Islet precursor cell (in vitro differentiated cells): ENCODE measurements around the gene SFTPD.
A peak's percentile ranks its signal among the peaks of the same experiment; 100 is the strongest.
"Not testable (repeated sequence)": the region's sequence is repeated elsewhere in the genome, so short reads cannot be mapped to it uniquely, and the experiment has no call there.

Experiments
- DNase-seq: peaks from one replicate; pipeline ENCODE4 v3.0.0-alpha.2; 2018

Gene SFTPD

DNA sequence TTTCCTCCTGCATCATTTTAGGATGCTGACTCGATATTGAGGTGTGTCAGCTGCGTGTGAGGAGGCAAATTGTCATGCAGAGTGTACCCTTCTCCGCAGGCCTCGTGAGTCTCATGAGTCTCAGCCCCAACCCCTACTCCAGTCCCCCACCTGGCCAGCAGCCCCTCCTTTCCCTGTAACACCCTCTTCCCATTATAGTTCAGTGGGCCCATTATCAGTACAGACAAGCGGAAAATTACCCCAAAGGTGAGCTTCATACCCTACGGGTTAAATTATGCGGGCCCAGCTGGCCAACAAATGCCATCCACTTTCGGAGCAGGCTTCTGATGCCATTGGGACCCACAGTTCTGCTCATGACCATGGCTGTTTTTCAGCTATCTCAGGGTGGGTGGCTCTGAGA is 25.2 kb downstream of the SFTPD start:
- peak; percentile 34 for DNase-seq

DNA sequence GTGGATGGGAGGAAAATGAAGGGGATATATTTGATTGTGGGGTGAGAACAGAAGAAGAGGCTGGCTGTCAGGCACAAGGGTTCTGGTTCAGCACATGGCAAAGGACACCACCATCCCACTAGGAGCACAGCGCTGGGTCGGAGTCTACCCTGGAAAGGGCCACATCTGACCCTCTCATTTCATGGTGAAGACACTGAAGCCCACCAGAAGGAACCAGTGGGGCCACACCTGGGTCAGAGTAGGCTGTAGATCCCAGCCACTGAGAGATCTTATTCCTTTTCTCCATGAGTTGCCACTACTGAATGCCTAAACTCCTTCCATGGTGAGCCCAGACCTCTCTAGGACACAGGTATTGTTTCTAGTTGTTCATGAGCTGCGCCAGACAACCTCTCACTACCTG is 25.8 kb downstream of the SFTPD start:
- no peak for DNase-seq

DNA sequence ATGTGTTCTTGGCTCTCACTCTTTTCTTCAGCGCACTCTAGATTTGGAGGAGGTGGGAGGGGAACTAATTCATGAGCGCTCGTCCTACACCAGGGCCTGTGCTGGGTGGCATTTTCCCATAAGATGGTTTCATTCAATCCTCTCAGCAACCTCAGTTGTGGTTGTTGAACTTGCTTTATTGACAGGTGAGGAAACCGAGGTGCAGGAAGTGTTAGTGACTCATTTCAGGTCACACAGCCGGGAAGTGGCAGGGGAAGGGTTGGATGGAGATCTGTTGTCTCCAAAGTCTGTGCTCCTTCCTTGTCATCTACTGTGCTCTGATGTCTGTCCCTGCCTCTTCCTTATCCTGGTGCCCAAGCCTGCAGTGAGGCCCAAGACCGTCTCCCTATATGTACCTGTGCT is 26.9 kb downstream of the SFTPD start:
- DNase-seq = not testable (repeated sequence)

DNA sequence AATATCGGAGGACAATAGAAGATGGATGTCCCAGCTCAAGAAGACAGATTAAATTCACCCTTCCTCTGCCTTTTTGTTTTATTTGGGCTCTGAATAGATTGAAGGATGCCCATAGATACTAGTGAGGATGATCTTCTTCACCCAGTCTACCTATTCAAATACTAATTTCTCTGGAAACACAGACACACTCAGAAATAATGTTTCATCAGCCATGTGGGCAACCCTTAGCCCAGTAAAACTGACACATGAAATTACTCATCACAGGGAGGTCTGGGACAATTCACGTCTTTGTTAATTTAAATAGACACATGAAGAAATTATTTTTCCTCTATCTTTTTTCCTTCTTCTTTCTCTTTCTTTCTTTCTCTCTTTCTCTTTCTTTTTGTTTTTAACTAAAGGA is 33.1 kb downstream of the SFTPD start:
- not testable (repeated sequence) for DNase-seq

DNA sequence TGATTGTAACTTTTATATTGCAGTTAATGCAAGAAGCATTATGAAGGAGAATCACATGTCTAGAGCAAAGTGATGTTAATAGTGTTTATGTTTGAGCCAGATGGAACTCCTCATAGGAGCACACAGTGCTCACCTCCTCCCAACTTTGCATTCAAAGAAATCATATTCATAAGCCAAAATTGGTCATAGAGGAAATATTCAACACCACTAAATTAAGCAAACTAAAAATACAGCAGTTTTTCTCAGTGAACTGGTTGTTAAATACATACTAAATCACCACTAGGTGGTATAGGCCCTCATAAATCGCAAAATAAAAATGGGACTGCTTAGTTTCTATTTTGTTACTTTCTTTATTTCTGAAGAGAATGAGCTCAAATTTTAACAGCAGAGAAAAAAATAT is 34.4 kb downstream of the SFTPD start:
- DNase-seq = not testable (repeated sequence)

DNA sequence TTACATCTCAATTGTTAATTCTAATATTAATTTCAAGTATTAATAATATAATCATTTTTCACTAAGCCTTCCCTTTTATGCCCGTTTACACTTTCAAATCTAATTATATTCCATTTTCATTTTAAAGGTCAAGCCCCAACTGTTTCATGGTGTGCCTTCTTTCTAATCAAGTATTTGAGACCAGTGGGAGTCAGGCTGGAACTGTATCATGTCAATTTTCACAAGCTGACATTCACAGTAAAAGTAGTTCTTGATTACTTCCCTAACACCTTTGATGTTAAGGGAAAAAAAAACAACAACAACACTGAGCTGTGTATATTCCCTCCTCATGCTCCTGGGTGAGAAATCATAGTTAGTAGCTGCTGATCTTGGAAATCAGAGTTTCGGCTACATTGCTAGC is 38.1 kb downstream of the SFTPD start:
- no peak for DNase-seq

DNA sequence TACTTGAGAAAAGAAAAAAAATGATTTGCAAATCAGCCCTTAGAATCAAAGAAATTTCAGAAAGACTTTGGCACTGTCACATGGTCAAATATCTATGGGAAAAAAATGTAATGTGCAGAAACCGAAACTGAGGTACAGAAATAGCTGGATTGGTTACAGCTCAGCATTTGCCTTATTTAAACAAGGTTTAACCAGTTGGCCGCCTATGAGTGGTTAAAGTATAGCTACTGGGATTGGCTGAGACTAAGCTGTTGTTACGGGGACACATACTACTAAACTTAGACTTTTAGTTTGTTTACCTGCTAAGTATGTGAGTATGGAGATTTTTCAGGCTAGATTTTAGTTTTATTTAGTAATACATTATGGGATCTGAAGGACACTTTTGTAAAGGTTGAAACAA is 38.6 kb downstream of the SFTPD start:
- DNase-seq = no peak

DNA sequence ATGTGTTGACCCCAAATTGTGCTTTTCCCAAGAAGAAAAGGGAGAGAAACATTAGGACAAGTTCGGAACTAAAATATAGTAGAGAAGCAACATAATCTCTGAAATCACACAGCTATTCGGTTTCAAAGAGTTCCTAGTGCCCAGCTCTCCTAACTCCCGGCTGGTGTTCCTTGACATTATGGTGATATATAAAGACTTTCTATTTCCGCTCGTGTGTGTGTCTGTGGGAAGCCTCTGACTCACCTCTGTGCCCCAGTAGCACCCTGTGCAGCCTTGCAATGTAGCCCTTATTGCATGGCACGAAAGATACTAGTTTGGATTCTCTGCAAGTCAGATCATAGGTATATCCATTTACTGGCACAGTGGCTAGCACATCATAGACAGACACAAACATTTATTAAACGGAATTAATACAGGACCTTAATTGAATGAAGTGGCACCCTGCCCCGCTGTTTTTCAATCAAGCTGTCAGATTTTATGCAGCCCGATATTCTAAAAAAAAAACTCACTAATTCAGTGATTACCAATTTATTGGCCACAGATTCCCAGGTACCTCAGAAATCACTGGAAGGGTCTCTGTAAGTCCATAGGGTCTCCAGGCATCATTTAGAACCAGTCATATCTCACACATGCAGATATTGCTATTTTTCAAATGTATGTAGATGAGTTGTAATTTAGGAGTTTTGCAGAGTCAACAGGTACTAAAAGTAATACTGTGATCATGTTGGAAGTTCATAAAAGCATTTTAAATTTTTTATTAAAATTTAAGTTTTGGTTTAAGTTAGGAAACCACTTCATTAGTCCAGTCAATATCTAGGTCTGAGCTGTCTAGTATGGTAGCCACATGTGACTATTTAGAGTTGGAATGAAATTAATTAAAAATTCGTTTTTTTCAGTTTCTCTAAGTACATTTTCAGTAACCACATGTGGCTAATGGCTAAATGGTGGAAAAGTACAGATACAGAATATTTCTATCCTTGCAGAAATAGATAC is 43.3 kb downstream of the SFTPD start:
- DNase-seq = no peak

DNA sequence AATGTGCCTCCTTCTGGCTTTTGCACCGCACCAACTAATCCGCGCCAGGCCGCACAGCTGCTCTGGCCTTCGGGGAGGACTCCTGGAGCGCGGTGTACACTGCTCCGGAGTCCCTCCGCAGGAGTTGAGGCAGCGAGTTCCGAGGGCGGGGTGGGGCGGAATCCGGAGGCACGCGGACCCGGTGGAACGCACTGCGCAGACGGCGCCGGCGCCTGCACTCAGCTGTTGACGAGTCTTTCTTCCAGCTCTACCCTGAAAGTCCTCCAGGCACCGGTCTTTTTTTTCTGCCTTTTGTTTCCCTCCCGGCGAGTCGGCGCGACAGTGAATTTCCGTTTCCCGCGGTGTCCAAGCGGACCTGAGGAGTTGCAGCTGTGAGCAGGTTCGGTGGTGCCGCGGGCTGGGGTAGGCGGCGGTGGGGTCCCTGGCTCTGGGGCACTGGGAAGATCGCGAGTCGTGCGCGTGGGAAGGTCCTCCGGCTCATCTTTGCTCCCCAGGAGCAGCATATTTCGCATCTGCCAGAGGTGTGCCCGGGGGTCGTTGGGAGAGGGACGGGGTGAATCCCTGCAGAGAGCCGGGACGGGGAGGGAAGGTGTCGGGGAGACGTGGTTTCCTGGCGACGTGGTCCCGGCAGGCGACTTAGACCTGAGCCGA is 44.1 kb downstream of the SFTPD start:
- peak; percentile 90 for DNase-seq

DNA sequence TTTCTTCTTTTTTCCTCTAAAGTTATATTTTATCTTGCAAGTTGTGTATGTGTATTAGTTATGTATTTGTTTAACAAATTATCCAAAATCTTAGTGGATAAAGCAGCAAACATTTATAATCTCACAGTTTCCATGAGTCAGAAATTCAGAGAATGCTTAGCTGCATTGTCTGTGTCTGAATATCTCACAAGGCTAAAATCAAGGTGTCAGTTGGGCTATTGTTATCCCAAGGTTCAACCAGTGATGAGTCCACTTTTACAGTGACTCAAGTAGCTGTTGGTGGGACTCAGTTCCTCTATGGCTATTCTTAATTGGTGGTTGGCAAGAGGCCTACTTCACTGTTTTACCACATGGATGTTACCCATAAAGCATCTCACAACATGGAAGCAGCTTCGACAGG is 47.3 kb downstream of the SFTPD start:
- not testable (repeated sequence) for DNase-seq

DNA sequence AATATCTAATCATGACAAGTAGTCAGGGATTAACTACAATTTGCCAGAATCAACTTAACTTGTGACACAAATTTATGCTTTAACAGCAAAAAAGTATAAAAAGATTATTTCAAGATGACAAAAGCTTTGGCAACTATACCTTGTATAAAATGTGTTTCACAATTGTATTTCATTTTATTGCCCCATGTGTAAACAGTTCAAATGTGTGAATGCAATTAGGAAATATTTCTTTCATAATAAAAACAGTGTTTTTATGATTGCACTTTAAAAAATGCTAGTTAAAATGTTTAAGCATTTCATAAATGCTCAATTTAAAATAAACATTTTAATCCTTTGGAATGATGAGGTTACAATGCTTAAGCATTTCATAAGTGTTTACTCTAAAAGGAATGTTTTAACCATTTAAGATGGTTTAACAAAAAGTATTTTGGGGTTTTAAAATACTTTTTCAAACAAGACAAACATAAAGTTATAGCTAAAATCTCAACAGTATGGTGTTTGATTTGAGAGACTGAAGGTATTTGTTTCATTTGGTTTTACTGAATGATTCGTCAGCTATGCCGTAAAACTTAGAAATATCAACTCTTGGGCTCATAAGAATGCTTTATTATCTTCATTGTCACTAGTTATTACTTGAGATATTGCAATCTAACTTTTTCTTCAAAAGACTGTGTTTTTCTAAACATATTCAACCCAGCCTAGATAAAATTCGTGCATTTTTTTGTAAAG is 50.1 kb downstream of the SFTPD start:
- DNase-seq = no peak

DNA sequence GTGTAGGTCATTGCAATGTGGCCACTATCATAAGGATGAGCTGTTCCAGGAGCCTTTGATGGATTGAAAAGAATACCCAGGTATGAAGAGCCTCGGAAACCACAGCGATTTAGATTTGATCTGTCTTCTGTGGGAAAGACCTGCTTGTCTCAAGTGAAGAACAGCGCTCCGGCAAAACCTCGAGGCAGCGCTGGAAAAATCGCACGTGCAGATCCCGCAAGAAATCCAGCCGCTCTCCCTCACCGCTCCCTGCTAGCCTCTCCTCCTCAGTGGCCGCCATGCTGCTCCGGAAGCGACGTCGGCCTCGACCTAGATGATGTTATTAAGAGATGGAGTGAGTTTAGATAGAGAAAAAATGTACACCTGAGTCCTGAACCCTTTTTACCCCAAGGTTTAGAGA is 56.0 kb downstream of the SFTPD start:
- DNase-seq = not testable (repeated sequence)

DNA sequence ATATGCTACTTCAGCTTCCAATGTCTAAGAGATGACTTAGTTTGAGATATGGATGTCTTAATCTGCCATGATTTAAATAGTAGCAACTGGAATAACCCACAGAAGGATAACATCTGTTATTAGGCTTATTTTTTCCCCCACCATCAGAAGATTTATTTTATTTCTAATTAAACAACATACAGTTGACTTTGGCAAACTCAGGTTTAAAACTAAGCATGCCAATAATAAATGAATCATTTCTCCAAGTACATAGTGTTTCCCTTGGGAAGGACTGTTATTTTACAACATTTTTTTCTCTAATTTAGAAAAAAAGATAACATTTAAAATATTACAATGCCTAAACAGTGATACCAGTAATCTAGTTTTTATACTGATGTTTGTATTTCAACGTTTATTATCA is 58.4 kb downstream of the SFTPD start:
- no peak for DNase-seq

DNA sequence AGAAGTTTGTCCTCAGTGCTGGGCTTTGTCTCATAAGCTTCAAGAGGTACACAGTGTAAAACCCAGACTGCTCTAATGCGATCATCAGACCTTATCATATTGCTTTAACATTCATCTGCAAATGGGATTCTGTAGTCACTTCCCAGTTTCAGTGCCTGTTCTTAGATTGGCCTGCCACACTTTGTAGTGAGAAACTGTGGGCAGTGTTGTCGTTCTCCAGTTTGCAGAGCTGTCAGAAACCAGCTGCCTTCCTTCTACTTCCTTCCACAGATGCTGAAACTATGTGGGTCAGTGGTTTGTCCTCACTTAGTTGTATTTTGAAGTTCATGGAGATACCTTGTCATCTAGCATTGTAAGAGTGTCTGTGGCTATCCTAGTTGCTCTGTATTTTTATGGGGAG is 59.9 kb downstream of the SFTPD start:
- not testable (repeated sequence) for DNase-seq
